Measurements from ENCODE around the gene PRL. TPM values are rescaled to one million over a fixed set of nuclear protein-coding genes. Genes with fewer than 3 reads are reported as not detected.

The PRL gene
- total RNA-seq, 1 experiment from 2014 or later = not detected

DNA sequence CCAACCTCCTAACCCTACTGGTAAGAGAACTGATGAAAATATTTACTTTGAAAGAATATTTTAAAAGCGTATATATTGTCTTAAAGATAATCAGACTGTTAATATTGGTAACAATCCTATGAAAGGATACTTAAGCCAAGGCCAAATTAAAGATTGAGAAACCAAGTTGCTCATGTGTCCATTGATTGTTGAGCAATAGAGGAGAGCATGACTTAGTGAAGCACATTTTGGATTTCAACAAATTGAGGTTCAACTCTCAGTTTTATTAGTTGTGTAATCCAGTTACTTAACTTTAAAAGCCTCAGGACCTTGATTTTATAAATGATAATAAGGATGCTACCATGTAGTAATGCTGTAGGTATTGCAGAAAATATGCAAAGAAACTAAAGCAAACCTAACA is 56.8 kb downstream of the PRL start (continued):
- TF ChIP-seq, protein P1, sequence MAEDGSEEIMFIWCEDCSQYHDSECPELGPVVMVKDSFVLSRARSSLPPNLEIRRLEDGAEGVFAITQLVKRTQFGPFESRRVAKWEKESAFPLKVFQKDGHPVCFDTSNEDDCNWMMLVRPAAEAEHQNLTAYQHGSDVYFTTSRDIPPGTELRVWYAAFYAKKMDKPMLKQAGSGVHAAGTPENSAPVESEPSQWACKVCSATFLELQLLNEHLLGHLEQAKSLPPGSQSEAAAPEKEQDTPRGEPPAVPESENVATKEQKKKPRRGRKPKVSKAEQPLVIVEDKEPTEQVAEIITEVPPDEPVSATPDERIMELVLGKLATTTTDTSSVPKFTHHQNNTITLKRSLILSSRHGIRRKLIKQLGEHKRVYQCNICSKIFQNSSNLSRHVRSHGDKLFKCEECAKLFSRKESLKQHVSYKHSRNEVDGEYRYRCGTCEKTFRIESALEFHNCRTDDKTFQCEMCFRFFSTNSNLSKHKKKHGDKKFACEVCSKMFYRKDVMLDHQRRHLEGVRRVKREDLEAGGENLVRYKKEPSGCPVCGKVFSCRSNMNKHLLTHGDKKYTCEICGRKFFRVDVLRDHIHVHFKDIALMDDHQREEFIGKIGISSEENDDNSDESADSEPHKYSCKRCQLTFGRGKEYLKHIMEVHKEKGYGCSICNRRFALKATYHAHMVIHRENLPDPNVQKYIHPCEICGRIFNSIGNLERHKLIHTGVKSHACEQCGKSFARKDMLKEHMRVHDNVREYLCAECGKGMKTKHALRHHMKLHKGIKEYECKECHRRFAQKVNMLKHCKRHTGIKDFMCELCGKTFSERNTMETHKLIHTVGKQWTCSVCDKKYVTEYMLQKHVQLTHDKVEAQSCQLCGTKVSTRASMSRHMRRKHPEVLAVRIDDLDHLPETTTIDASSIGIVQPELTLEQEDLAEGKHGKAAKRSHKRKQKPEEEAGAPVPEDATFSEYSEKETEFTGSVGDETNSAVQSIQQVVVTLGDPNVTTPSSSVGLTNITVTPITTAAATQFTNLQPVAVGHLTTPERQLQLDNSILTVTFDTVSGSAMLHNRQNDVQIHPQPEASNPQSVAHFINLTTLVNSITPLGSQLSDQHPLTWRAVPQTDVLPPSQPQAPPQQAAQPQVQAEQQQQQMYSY (CRISPR knock-in tag; IDR thresholded peaks at IDR 0.05) = no peak
- TF ChIP-seq GTF2I (CRISPR knock-in tag; conservative IDR thresholded peaks at IDR 0.05) (no peak), CREB1 (CRISPR knock-in tag; IDR thresholded peaks at IDR 0.05) (no peak), ZNF232 (CRISPR knock-in tag; IDR thresholded peaks at IDR 0.05) (no peak)

DNA sequence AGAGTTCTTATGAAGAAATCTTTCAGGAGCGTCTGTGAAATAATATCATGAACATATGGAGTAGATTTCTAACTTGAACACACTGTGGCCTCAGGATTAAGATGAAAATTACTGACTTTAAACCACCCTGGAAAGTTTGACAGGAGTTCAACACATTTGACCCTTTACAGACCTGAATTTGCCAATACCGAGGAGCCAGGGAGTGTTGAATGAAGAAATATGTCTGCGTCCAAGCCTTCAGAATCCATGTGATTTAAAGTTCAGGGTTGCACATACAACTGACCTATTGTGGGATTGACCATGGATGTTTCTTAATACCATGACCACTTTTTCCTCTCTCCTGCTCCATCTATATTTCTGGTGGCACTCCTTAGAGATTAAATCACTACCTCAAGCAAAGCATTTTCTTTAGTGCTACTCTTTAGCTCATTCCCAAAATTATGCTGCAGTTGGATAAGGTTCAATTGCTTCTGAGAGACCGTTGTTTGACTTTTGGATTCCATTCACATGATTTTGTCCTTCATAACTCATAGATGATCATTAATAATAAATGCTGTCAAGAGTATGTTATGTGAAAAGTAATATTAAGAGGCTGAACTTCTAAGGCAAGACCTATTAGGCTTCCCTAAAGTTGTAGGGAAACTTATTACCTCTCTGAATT is 57.4 kb downstream of the PRL start:
- Mint-ChIP-seq H3K4me1 (peaks cover 3% of the 10 kb centered on the region), H3K27ac (no peak overlapping the region), H3K36me3 (peaks cover 21% of the 10 kb centered on the region), H3K9me3 (peaks cover 42% of the 10 kb centered on the region), H3K27me3 (ENCODE audit: low read depth) (no peaks in the 10 kb centered on the region), H3K4me3 (no peak overlapping the region)
- no peak for ATAC-seq
- ChIA-PET POLR2A (no interaction called here), CTCF (no interaction called here)
- no peak for DNase-seq (ENCODE audit: low spot score)
- TF ChIP-seq, protein P2, sequence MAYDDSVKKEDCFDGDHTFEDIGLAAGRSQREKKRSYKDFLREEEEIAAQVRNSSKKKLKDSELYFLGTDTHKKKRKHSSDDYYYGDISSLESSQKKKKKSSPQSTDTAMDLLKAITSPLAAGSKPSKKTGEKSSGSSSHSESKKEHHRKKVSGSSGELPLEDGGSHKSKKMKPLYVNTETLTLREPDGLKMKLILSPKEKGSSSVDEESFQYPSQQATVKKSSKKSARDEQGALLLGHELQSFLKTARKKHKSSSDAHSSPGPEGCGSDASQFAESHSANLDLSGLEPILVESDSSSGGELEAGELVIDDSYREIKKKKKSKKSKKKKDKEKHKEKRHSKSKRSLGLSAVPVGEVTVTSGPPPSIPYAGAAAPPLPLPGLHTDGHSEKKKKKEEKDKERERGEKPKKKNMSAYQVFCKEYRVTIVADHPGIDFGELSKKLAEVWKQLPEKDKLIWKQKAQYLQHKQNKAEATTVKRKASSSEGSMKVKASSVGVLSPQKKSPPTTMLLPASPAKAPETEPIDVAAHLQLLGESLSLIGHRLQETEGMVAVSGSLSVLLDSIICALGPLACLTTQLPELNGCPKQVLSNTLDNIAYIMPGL (CRISPR knock-in tag; IDR thresholded peaks at IDR 0.05) = no peak
- TF ChIP-seq, protein P3, sequence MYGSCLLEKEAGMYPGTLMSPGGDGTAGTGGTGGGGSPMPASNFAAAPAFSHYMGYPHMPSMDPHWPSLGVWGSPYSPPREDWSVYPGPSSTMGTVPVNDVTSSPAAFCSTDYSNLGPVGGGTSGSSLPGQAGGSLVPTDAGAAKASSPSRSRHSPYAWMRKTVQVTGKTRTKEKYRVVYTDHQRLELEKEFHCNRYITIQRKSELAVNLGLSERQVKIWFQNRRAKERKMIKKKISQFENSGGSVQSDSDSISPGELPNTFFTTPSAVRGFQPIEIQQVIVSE (CRISPR knock-in tag; IDR thresholded peaks at IDR 0.05; ENCODE audit: borderline replicate concordance) = no peak

DNA sequence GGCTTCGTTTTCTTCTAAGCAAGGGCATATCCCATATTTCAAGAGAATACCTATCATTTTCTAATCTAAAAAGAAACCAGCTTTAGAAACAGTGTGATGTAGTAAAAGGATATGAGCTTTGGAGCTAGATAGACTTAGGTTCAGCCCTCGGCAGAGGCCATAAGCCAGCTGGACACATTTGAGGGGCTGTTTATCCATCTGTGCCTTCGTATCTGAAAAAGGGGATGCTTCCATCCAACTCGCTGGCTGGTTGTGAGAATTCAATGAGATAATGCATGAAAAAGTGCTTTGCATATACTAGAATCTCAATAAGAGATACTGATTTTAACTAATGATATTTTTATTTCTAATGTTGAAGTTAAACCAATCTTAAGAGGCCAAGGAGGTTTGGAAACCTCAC is 58.0 kb downstream of the PRL start:
- POLR2A ChIA-PET = no interaction called here
- CTCF ChIA-PET = no interaction called here
- TF ChIP-seq, protein P4, sequence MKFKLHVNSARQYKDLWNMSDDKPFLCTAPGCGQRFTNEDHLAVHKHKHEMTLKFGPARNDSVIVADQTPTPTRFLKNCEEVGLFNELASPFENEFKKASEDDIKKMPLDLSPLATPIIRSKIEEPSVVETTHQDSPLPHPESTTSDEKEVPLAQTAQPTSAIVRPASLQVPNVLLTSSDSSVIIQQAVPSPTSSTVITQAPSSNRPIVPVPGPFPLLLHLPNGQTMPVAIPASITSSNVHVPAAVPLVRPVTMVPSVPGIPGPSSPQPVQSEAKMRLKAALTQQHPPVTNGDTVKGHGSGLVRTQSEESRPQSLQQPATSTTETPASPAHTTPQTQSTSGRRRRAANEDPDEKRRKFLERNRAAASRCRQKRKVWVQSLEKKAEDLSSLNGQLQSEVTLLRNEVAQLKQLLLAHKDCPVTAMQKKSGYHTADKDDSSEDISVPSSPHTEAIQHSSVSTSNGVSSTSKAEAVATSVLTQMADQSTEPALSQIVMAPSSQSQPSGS (CRISPR knock-in tag; IDR thresholded peaks at IDR 0.05; ENCODE audit: borderline replicate concordance, low read depth) = no peak
- TF ChIP-seq, protein P5, sequence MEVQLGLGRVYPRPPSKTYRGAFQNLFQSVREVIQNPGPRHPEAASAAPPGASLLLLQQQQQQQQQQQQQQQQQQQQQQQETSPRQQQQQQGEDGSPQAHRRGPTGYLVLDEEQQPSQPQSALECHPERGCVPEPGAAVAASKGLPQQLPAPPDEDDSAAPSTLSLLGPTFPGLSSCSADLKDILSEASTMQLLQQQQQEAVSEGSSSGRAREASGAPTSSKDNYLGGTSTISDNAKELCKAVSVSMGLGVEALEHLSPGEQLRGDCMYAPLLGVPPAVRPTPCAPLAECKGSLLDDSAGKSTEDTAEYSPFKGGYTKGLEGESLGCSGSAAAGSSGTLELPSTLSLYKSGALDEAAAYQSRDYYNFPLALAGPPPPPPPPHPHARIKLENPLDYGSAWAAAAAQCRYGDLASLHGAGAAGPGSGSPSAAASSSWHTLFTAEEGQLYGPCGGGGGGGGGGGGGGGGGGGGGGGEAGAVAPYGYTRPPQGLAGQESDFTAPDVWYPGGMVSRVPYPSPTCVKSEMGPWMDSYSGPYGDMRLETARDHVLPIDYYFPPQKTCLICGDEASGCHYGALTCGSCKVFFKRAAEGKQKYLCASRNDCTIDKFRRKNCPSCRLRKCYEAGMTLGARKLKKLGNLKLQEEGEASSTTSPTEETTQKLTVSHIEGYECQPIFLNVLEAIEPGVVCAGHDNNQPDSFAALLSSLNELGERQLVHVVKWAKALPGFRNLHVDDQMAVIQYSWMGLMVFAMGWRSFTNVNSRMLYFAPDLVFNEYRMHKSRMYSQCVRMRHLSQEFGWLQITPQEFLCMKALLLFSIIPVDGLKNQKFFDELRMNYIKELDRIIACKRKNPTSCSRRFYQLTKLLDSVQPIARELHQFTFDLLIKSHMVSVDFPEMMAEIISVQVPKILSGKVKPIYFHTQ (CRISPR knock-in tag; IDR thresholded peaks at IDR 0.05) = no peak
- TF ChIP-seq FOXP1 (CRISPR knock-in tag; IDR thresholded peaks at IDR 0.05; ENCODE audit: borderline replicate concordance) (no peak), NR3C1 (CRISPR knock-in tag; conservative IDR thresholded peaks at IDR 0.05; ENCODE audit: low read depth) (no peak), ZNF121 (CRISPR knock-in tag; IDR thresholded peaks at IDR 0.05) (no peak), MYBL2 (CRISPR knock-in tag; IDR thresholded peaks at IDR 0.05) (no peak), ZNF263 (CRISPR knock-in tag; IDR thresholded peaks at IDR 0.05; ENCODE audit: low read depth) (no peak), JUN (CRISPR knock-in tag; IDR thresholded peaks at IDR 0.05) (no peak), RORB (CRISPR knock-in tag; IDR thresholded peaks at IDR 0.05) (no peak), GTF2I (CRISPR knock-in tag; conservative IDR thresholded peaks at IDR 0.05) (no peak), ZNF219 (CRISPR knock-in tag; IDR thresholded peaks at IDR 0.05; ENCODE audit: borderline replicate concordance) (no peak)
- TF ChIP-seq, protein P6, sequence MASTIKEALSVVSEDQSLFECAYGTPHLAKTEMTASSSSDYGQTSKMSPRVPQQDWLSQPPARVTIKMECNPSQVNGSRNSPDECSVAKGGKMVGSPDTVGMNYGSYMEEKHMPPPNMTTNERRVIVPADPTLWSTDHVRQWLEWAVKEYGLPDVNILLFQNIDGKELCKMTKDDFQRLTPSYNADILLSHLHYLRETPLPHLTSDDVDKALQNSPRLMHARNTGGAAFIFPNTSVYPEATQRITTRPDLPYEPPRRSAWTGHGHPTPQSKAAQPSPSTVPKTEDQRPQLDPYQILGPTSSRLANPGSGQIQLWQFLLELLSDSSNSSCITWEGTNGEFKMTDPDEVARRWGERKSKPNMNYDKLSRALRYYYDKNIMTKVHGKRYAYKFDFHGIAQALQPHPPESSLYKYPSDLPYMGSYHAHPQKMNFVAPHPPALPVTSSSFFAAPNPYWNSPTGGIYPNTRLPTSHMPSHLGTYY (CRISPR knock-in tag; IDR thresholded peaks at IDR 0.05) = no peak
- TF ChIP-seq, protein P2 (CRISPR knock-in tag; IDR thresholded peaks at IDR 0.05) = no peak

More for the DNA sequence above, 58.0 kb downstream of the PRL start:
- peaks cover 20% of the 10 kb centered on the region for H3K36me3 Mint-ChIP-seq
- DNase-seq (ENCODE audit: low spot score) = no peak
- H3K27me3 Mint-ChIP-seq (ENCODE audit: low read depth) = no peaks in the 10 kb centered on the region
- no peak for ATAC-seq
- H3K4me3 Mint-ChIP-seq = no peak overlapping the region
- H3K27ac Mint-ChIP-seq = no peak overlapping the region
- H3K4me1 Mint-ChIP-seq = peaks cover 5% of the 10 kb centered on the region
- H3K9me3 Mint-ChIP-seq = peaks cover 40% of the 10 kb centered on the region

Data from WTC11 (cell line).